Right kidney (tissue), 1 donor: ENCODE results near the gene SLC16A9.
"Not testable (repeated sequence)": the region's sequence is repeated elsewhere in the genome, so short reads cannot be mapped to it uniquely, and the experiment has no call there.

ENCODE experiments used
- DNase-seq: peaks from one replicate; pipeline ENCODE4 v3.0.0-alpha.2; 2016

SLC16A9 gene

GRCh38 chr10:59677253-59677831, 32.3 kb downstream of the SLC16A9 start:
- DNase-seq, result no peak

GRCh38 chr10:59675812-59676211, 33.8 kb downstream of the SLC16A9 start:
- no peak for DNase-seq

- no peak for DNase-seq
Observed at GRCh38 chr10:59674215-59674836, 35.3 kb downstream of the SLC16A9 start.

- no peak for DNase-seq
Observed at GRCh38 chr10:59672150-59672875, 37.3 kb downstream of the SLC16A9 start.

- DNase-seq, result no peak
Observed at GRCh38 chr10:59670269-59670668, 39.4 kb downstream of the SLC16A9 start.

GRCh38 chr10:59668096-59668495, 41.6 kb downstream of the SLC16A9 start:
- DNase-seq, result no peak

- no peak for DNase-seq
Observed at GRCh38 chr10:59666310-59666709, 43.3 kb downstream of the SLC16A9 start.

- DNase-seq, result not testable (repeated sequence)
Observed at GRCh38 chr10:59663213-59663612, 46.4 kb downstream of the SLC16A9 start.

GRCh38 chr10:59657724-59658123, 51.9 kb downstream of the SLC16A9 start:
- no peak for DNase-seq

- DNase-seq, result no peak
Observed at GRCh38 chr10:59655309-59655708, 54.3 kb downstream of the SLC16A9 start.

GRCh38 chr10:59654007-59654406, 55.6 kb downstream of the SLC16A9 start:
- DNase-seq, result no peak

- no peak for DNase-seq
Observed at GRCh38 chr10:59651902-59652301, 57.7 kb downstream of the SLC16A9 start.

GRCh38 chr10:59649606-59650346, 59.9 kb downstream of the SLC16A9 start:
- no peak for DNase-seq

GRCh38 chr10:59648711-59649201, 60.9 kb downstream of the SLC16A9 start:
- DNase-seq, result no peak

- DNase-seq, result no peak
Observed at GRCh38 chr10:59644841-59645240, 64.8 kb downstream of the SLC16A9 start.

- not testable (repeated sequence) for DNase-seq
Observed at GRCh38 chr10:59641688-59642087, 68.0 kb downstream of the SLC16A9 start.

GRCh38 chr10:59635502-59636290, 74.0 kb downstream of the SLC16A9 start:
- DNase-seq, result no peak

- no peak for DNase-seq
Observed at GRCh38 chr10:59634102-59634501, 75.5 kb downstream of the SLC16A9 start.

GRCh38 chr10:59633063-59633462, 76.6 kb downstream of the SLC16A9 start:
- DNase-seq, result no peak

GRCh38 chr10:59631882-59632807, 77.5 kb downstream of the SLC16A9 start:
- DNase-seq, result no peak

- no peak for DNase-seq
Observed at GRCh38 chr10:59631237-59631636, 78.4 kb downstream of the SLC16A9 start.
